Endodermal cell (in vitro differentiated cells): ENCODE results near the gene MBD3. TPM values are rescaled to one million over a fixed set of nuclear protein-coding genes. Genes with fewer than 3 reads are reported as not detected.
A peak's percentile ranks its signal among the peaks of the same experiment; 100 is the strongest.

Source experiments
- DNase-seq: peaks from one replicate; pipeline ENCODE4 v3.0.0-alpha.2; 2017
- H3K27ac ChIP-seq: 2 replicates; pipeline ENCODE4 v1.5.1; 2013; ENCODE audit warnings: mild to moderate bottlenecking, low read depth, low read length, moderate library complexity
- H3K27me3 ChIP-seq: 2 replicates; pipeline ENCODE4 v1.6.1; 2013; ENCODE audit warnings: mild to moderate bottlenecking, low read length, moderate library complexity; ENCODE audit not compliant: insufficient read depth, control insufficient read depth, poor library complexity, severe bottlenecking
- H3K36me3 ChIP-seq: 2 replicates; pipeline ENCODE4 v1.7.0; 2013; ENCODE audit warnings: mild to moderate bottlenecking, low read length, moderate library complexity; ENCODE audit not compliant: control insufficient read depth, insufficient read depth
- H3K4me1 ChIP-seq: one replicate; pipeline ENCODE4 v1.7.0; 2013; ENCODE audit warnings: low read length; ENCODE audit not compliant: control insufficient read depth, insufficient read depth
- H3K4me3 ChIP-seq: 2 replicates; pipeline ENCODE4 v1.5.1; 2013; ENCODE audit warnings: mild to moderate bottlenecking, low read length, moderate library complexity
- H3K9ac ChIP-seq: 2 replicates; pipeline ENCODE4 v1.6.1; 2013; ENCODE audit warnings: mild to moderate bottlenecking, low read length, moderate library complexity; ENCODE audit not compliant: poor library complexity, severe bottlenecking; ENCODE audit errors: extremely low read depth
- H3K9me3 ChIP-seq: 2 replicates; pipeline ENCODE4 v1.6.1; 2013; ENCODE audit warnings: mild to moderate bottlenecking, low read length, moderate library complexity; ENCODE audit not compliant: control insufficient read depth
- H3K27ac Mint-ChIP-seq: 2 replicates; pipeline ENCODE4 v1.8.0; 2020; ENCODE audit warnings: mixed read lengths
- H3K27me3 Mint-ChIP-seq: 2 replicates; pipeline ENCODE4 v1.8.0; 2021; ENCODE audit warnings: mild to moderate bottlenecking, mixed read lengths; ENCODE audit not compliant: insufficient read depth
- H3K36me3 Mint-ChIP-seq: 2 replicates; pipeline ENCODE4 v1.8.0; 2020; ENCODE audit warnings: low read depth, mixed read lengths
- H3K4me1 Mint-ChIP-seq: 2 replicates; pipeline ENCODE4 v1.8.0; 2020; ENCODE audit warnings: mixed read lengths
- H3K4me3 Mint-ChIP-seq: 2 replicates; pipeline ENCODE4 v1.8.0; 2020; ENCODE audit warnings: mild to moderate bottlenecking, moderate library complexity, mixed read lengths
- H3K9me3 Mint-ChIP-seq: 2 replicates; pipeline ENCODE4 v1.8.0; 2020; ENCODE audit warnings: mild to moderate bottlenecking, mixed read lengths
- WGBS, 2 experiments: methylation state at CpG; one replicate each; pipeline versions ENCODE4 v1.1.5 to v1.1.7; 2013; ENCODE audit warnings: missing lambda C conversion rate in 2 of 2, mixed read lengths in 1 of 2; ENCODE audit not compliant: insufficient coverage in 1 of 2, insufficient read length in 1 of 2; 5-methylcytosine and 5-hydroxymethylcytosine counted together
- total RNA-seq, 2 donors: library from RNA; stranded (reverse); fragmentation: NEBNext Ultra II Directional in 1 of 2; extraction: Animal tissue kit (Norgen Biotek cat#: 25700) in 1 of 2; gene quantifications; 2 replicates in 1 of 2; 3 replicates in 1 of 2; pipeline ENCODE4 v1.2.1, GENCODE V29; 2021
- TF ChIP-seq, protein P1 (sequence below): fragments of 200-600 bp; sonication (generic); conservative IDR thresholded peaks from 2 replicates; pipeline ENCODE4 v1.5.0; 2021; ENCODE audit warnings: antibody characterized with exemption, mild to moderate bottlenecking

The MBD3 gene
- total RNA-seq, 2 donors from 2014 or later: 108 TPM

DNA sequence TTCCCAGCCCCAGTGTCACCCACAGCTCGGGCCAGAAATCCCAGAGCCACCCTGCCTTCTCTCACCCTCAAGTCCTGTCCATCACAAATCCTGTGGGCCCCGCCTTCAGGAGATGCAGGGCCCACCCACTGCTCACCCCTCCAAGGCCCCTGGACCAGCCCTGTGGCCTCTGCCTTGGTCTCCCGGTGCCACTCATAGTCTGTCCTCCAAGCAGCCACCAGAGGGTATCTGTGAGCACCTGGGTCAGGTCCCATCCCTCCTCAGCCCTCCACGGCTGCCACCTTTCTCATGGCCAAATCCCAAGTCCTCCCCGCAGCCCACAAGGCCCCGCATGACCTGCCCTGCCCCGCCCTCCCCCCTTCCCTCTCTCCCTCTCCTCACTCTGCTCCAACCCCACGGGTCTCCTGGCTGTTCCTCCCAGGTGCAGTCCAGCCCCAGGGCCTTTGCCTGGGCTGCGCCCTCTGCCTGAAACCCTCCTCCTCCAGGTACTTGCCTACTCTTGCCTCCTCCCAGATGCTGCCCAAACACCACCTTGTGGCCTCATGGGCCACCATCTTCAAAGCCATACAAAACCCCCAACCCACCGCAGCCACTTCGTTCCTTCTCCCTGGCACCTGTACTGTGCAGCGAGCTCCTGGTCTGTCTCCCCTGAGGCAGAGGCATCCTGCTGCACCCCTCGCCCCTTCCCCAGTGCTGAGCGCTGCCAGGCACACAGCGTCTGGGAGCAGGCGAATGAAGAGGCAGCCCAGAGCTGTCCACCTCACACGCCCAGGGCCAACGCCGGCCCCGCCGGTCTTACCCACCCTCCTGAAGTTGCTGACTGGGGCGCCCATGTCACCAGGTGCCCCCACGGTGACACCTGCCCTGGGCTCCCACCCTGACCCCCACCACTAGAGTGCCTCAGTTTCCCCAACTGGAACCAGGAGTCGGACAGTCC lies 25.8 kb upstream of the MBD3 start:
- H3K27me3 ChIP-seq: no peaks in the 10 kb centered on the region
- H3K9me3 ChIP-seq: no peaks in the 10 kb centered on the region
- Mint-ChIP-seq H3K27me3 (no peaks in the 10 kb centered on the region), H3K4me1 (no peaks in the 10 kb centered on the region), H3K27ac (peak overlapping the region; percentile 56), H3K36me3 (peaks cover 64% of the 10 kb centered on the region), H3K9me3 (no peaks in the 10 kb centered on the region), H3K4me3 (no peak overlapping the region)
- TF ChIP-seq, protein P1, sequence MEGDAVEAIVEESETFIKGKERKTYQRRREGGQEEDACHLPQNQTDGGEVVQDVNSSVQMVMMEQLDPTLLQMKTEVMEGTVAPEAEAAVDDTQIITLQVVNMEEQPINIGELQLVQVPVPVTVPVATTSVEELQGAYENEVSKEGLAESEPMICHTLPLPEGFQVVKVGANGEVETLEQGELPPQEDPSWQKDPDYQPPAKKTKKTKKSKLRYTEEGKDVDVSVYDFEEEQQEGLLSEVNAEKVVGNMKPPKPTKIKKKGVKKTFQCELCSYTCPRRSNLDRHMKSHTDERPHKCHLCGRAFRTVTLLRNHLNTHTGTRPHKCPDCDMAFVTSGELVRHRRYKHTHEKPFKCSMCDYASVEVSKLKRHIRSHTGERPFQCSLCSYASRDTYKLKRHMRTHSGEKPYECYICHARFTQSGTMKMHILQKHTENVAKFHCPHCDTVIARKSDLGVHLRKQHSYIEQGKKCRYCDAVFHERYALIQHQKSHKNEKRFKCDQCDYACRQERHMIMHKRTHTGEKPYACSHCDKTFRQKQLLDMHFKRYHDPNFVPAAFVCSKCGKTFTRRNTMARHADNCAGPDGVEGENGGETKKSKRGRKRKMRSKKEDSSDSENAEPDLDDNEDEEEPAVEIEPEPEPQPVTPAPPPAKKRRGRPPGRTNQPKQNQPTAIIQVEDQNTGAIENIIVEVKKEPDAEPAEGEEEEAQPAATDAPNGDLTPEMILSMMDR: peak; percentile 72
- peak; percentile 89 for DNase-seq
- H3K36me3 ChIP-seq: peaks cover 71% of the 10 kb centered on the region
- no peak overlapping the region for H3K9ac ChIP-seq
- 92 to 93% methylated on average over 9 to 24 of the region's 24 CpGs for WGBS, 2 experiments
- no peak overlapping the region for H3K4me3 ChIP-seq
- H3K27ac ChIP-seq: peak overlapping the region; percentile 32
- H3K4me1 ChIP-seq: no peaks in the 10 kb centered on the region

DNA sequence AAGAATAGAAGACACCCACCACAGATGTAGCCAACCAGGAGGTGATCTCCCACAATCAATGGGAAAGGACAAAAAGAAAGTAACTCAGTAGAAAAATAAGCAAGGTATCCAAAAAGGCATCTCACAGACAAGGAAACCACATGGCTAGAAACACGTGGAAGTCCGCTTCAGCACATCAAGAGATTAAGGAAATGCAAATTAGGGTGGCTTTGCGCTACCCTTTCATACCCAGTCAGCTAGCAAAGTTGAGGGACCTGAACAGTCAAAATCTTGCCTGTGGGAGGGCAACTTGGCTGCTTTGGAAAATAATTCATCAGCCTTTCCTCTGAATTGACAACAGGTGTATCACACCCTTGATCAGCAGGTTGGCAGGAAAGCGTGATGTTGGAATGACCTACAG lies 24.2 kb upstream of the MBD3 start:
- H3K27me3 Mint-ChIP-seq: no peaks in the 10 kb centered on the region
- TF ChIP-seq, protein P1: no peak
- Histone ChIP-seq H3K27ac (no peak overlapping the region), H3K9ac (no peak overlapping the region), H3K9me3 (no peaks in the 10 kb centered on the region), H3K4me1 (no peaks in the 10 kb centered on the region), H3K27me3 (no peaks in the 10 kb centered on the region), H3K36me3 (peaks cover 76% of the 10 kb centered on the region), H3K4me3 (no peak overlapping the region)
- DNase-seq: no peak
- no peaks in the 10 kb centered on the region for H3K9me3 Mint-ChIP-seq
- H3K4me1 Mint-ChIP-seq: no peaks in the 10 kb centered on the region
- H3K36me3 Mint-ChIP-seq: peaks cover 67% of the 10 kb centered on the region
- H3K4me3 Mint-ChIP-seq: no peak overlapping the region
- 76 to 81% methylated on average over 3 to 4 of the region's 4 CpGs for WGBS, 2 experiments
- peak overlapping the region; percentile 7 for H3K27ac Mint-ChIP-seq

DNA sequence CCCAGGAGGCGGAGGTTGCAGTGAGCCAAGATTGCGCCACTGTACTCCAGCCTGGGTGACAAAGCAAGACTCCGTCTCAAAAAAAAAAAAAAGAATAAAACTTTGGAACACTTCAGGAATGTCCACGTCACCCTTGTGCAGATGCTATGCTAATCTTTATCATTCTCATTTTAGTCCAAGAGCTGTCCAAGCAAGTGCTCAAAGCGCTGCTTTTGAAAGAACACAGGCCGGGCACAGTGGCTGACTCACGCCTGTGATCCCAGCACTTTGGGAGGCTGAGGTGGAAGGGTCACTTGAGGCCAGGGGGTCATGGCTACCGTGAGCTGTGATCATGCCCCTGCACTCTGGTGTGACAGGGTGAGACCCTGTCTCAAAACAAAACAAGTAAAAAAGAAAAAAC lies 23.7 kb upstream of the MBD3 start:
- no peaks in the 10 kb centered on the region for H3K27me3 Mint-ChIP-seq
- no peak for DNase-seq
- H3K4me3 Mint-ChIP-seq: no peak overlapping the region
- H3K9me3 Mint-ChIP-seq: no peaks in the 10 kb centered on the region
- no peaks in the 10 kb centered on the region for H3K9me3 ChIP-seq
- WGBS, 2 experiments: 87 to 97% methylated on average over 5 to 8 of the region's 8 CpGs
- peaks cover 70% of the 10 kb centered on the region for H3K36me3 Mint-ChIP-seq
- no peaks in the 10 kb centered on the region for H3K4me1 Mint-ChIP-seq
- H3K9ac ChIP-seq: no peak overlapping the region
- peaks cover 79% of the 10 kb centered on the region for H3K36me3 ChIP-seq
- no peak overlapping the region for H3K4me3 ChIP-seq
- H3K27ac Mint-ChIP-seq: peak overlapping the region; percentile 7
- no peak overlapping the region for H3K27ac ChIP-seq
- TF ChIP-seq, protein P1: no peak
- no peaks in the 10 kb centered on the region for H3K27me3 ChIP-seq
- H3K4me1 ChIP-seq: no peaks in the 10 kb centered on the region
